G401 (cell line): Measurements from ENCODE around the gene C1orf50. TPM values are rescaled to one million over a fixed set of nuclear protein-coding genes. Genes with fewer than 3 reads are reported as not detected.

ENCODE experiments used
- DNase-seq: peaks from one replicate; pipeline ENCODE4 v3.0.0-alpha.2; 2015; ENCODE audit warnings: low spot score
- in situ Hi-C: cut with HindIII; loops from 2 replicates; pipeline ENCODE4 v1.10.0; 2016; ENCODE audit warnings: low sequenced_read_pairs, mixed read lengths
- total RNA-seq: library from RNA; depleted of rRNA; stranded (reverse); fragments of >200 nt; shearing (Covaris generic); gene quantifications from 2 replicates; pipeline ENCODE4 v1.2.3, GENCODE V29; 2014; rRNA removed

Gene C1orf50
- total RNA-seq, 1 experiment from 2014 or later = 9.2 TPM

DNA sequence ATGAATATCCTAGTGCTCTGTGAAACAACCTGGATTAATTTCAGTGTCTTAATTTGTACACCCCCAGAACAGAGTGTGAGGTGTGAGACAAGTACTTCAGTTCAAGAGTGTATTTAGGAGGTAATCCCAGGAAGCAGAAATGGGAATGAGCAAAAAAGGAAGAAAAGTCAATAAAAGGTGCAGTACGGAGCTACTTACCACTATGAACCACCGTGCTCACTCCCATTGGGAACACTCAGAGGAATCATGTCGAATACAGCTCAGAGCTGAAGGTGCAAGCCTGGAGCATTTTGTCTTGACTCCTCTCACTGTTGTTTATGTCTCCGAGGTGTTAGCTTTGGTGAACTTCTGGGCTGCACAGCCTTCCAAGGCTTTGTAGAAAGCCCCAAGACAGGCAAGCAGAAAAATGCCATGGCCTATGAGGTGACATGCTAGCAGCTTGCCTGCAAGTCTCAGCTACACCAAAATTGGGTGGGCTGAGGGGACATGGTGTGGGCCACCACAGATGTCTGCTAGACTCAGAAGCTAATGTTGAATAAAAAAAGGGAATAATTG, 57.5 kb downstream of the C1orf50 start:
- in situ Hi-C loops = no loop called here
- DNase-seq = no peak

DNA sequence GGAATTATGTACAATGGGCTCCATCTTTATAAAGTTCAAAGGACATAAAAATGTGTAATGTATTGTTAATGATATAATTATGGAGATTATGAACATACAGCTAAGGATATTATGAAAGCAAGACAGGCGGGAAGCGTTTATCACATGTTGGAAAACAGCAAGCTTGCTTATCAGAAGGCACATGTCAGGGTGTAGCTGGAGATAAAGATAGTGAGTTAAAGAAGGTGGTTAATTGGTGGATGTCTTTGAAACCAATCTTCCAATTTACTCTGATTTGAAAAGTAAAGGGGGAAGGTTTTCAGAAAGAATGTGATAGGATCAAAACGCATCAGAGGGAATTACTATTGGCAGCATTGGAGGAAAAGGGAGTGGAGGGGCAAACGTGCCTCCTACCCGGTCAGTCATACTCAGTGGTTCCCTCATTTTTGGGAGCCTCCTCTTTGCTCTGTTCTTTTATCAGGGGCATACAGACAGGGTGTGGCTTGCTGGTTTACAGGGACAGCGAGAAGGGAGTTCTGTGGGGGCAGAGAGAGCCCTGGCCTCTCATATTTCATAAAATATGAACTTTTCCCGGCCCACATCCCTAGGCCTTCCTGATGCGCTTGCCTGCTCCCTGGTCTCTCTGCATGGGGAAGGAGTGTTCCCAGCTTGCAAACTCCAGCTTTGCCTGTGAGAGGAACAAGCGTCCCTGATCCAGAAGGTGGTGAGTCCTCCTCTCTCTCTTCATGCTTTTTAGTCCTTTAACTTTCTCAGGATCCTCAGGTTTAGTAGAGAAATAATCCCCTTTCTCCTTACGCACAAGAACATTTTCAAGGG, 58.2 kb downstream of the C1orf50 start:
- in situ Hi-C loops = no loop called here
- DNase-seq = no peak

Other genes starting within 250 kb of the C1orf50 start
- gene PPIH, start 108.8 kb upstream of the C1orf50 start, total RNA-seq = 86.2 and 87.9 TPM in 2 replicates
- gene YBX1, start 84.8 kb upstream of the C1orf50 start, total RNA-seq = 1,196 and 1,492 TPM in 2 replicates
- gene CLDN19, start 27.0 kb upstream of the C1orf50 start, total RNA-seq = 0.03 TPM in 1 of 2 replicates, not detected in the other
- gene P3H1, start 221 bp upstream of the C1orf50 start, total RNA-seq = 27.2 and 32.5 TPM in 2 replicates
- gene TMEM269, start 17.7 kb downstream of the C1orf50 start, total RNA-seq = 0.80 TPM in 1 of 2 replicates, not detected in the other
- gene ERMAP, start 49.9 kb downstream of the C1orf50 start, total RNA-seq = 5.3 and 8.1 TPM in 2 replicates
- gene SVBP, start 50.1 kb downstream of the C1orf50 start, total RNA-seq = 19.9 and 20.8 TPM in 2 replicates
- gene ZNF691, start 79.4 kb downstream of the C1orf50 start, total RNA-seq = 23.9 and 24.4 TPM in 2 replicates
- gene SLC2A1, start 191.6 kb downstream of the C1orf50 start, total RNA-seq = 51.9 and 70.1 TPM in 2 replicates